OCI-LY7 (cell line): ENCODE data around the gene SERAC1. TPM values are rescaled to one million over a fixed set of nuclear protein-coding genes. Genes with fewer than 3 reads are reported as not detected.

Experiments used
- BruUV-seq: library from RNA; stranded (reverse); fragments of 400-500 nt; replicated peaks from 2 replicates; lab custom pipeline; 2021; lab: Mats Ljungman, UMichigan
- CTCF ChIA-PET: fragments of 300-600 bp; sonication (Branson Sonifier 250); formaldehyde crosslinking; loops from one replicate; lab custom pipeline; 2022; ENCODE audit warnings: antibody characterized with exemption; ENCODE audit not compliant: unreplicated experiment; lab: Charles Lee
- POLR2A ChIA-PET: fragments of 300-600 bp; sonication (Branson Sonifier 250); formaldehyde crosslinking; loops from one replicate; lab custom pipeline; 2022; ENCODE audit warnings: antibody characterized with exemption; lab: Charles Lee
- DNase-seq: peaks from one replicate; pipeline ENCODE4 v3.0.0-alpha.2; 2015; ENCODE audit warnings: low spot score
- H2AFZ ChIP-seq: fragments of 200-600 bp; sonication (generic), shearing (Covaris generic); 2 replicates; pipeline ENCODE4 v1.6.1; 2014; ENCODE audit warnings: mild to moderate bottlenecking, antibody characterized with exemption, low read length, moderate library complexity
- H3K27ac ChIP-seq: fragments of 200-600 bp; sonication (generic); 2 replicates; pipeline ENCODE4 v1.5.1; 2014; ENCODE audit warnings: mixed run types, low read depth, mild to moderate bottlenecking, moderate library complexity, low read length, inconsistent platforms; ENCODE audit not compliant: poor library complexity, severe bottlenecking
- H3K36me3 ChIP-seq: fragments of 200-600 bp; sonication (generic); 2 replicates; pipeline ENCODE4 v1.6.1; 2014; ENCODE audit warnings: mild to moderate bottlenecking, antibody characterized with exemption, low read length, moderate library complexity, mixed read lengths; ENCODE audit not compliant: insufficient read depth
- H3K4me1 ChIP-seq: fragments of 200-600 bp; sonication (generic); 2 replicates; pipeline ENCODE4 v1.5.1; 2014; ENCODE audit warnings: mild to moderate bottlenecking, low read length; ENCODE audit not compliant: insufficient read depth, poor library complexity, severe bottlenecking
- H3K4me2 ChIP-seq: fragments of 200-600 bp; sonication (generic); 2 replicates; pipeline ENCODE4 v1.6.1; 2014; ENCODE audit warnings: mild to moderate bottlenecking, low read length
- H3K4me3 ChIP-seq: fragments of 200-600 bp; sonication (generic); 2 replicates; pipeline ENCODE4 v1.5.1; 2014; ENCODE audit warnings: mild to moderate bottlenecking, low read depth, low read length; ENCODE audit not compliant: poor library complexity, severe bottlenecking
- H3K79me2 ChIP-seq: fragments of 200-600 bp; sonication (generic); 2 replicates; pipeline ENCODE4 v1.6.1; 2016; ENCODE audit warnings: low read depth, mild to moderate bottlenecking, low read length, moderate library complexity, mixed read lengths; ENCODE audit not compliant: insufficient read depth
- H3K9me2 ChIP-seq: fragments of 200-600 bp; sonication (generic); 2 replicates; pipeline ENCODE4 v1.6.1; 2016; ENCODE audit warnings: mild to moderate bottlenecking, low read length, mixed read lengths; ENCODE audit not compliant: insufficient read depth
- H3K9me3 ChIP-seq: fragments of 200-600 bp; sonication (generic); 2 replicates; pipeline ENCODE4 v1.6.1; 2014; ENCODE audit warnings: mild to moderate bottlenecking, mixed run types, low read length, mixed read lengths
- H4K20me1 ChIP-seq: fragments of 200-600 bp; sonication (generic); 2 replicates; pipeline ENCODE4 v1.6.1; 2014; ENCODE audit warnings: mild to moderate bottlenecking, antibody characterized with exemption, low read length, moderate library complexity, mixed read lengths; ENCODE audit not compliant: insufficient read depth
- CTCF ChIP-seq: fragments of 200-600 bp; sonication (generic); conservative IDR thresholded peaks from 2 replicates; pipeline ENCODE4 v1.5.1; 2014; ENCODE audit warnings: mild to moderate bottlenecking, antibody characterized with exemption, low read length, moderate library complexity, mixed read lengths
- EZH2phosphoT487 ChIP-seq: fragments of 200-600 bp; sonication (generic); IDR thresholded peaks from 2 replicates; pipeline ENCODE4 v1.6.1; 2018; ENCODE audit warnings: low read depth, borderline replicate concordance, mild to moderate bottlenecking, mixed run types, antibody characterized with exemption, low read length, moderate library complexity, mixed read lengths
- intact Hi-C: fragments of 100-400 bp; cut with micrococcal nuclease; formaldehyde crosslinking; loops from one replicate; pipeline ENCODE4 v1.10.0; 2022; ENCODE audit not compliant: unreplicated experiment
- total RNA-seq, 2 experiments: library from RNA; depleted of rRNA in 1 of 2; stranded (reverse); fragments of >200 nt in 1 of 2; shearing (Covaris generic) in 1 of 2; gene quantifications; 2 replicates each; pipeline ENCODE4 v1.2.3, GENCODE V29; 2014 to 2022

SERAC1 gene
- total RNA-seq, 2 experiments from 2014 or later: 3.0 to 6.9 TPM

- TF ChIP-seq CTCF (no peak), EZH2phosphoT487 (no peak)
- Histone ChIP-seq H4K20me1 (no peaks in the 10 kb centered on the region), H2AFZ (no peak overlapping the region), H3K4me2 (no peak overlapping the region), H3K9me2 (no peaks in the 10 kb centered on the region), H3K36me3 (no peaks in the 10 kb centered on the region), H3K4me1 (no peaks in the 10 kb centered on the region), H3K27ac (no peak overlapping the region), H3K79me2 (no peaks in the 10 kb centered on the region), H3K9me3 (no peaks in the 10 kb centered on the region), H3K4me3 (no peak overlapping the region)
- DNase-seq: no peak
- ChIA-PET POLR2A (no interaction called here), CTCF (no interaction called here)
- intact Hi-C loops: no loop called here
- no TSS peak for BruUV-seq
Observed at GRCh38 chr6:158095671-158096070, 72.4 kb downstream of the SERAC1 start.

GRCh38 chr6:158095031-158095430 is 73.0 kb downstream of the SERAC1 start:
- no peaks in the 10 kb centered on the region for H4K20me1 ChIP-seq
- H2AFZ ChIP-seq: no peak overlapping the region
- no peaks in the 10 kb centered on the region for H3K36me3 ChIP-seq
- no peak overlapping the region for H3K27ac ChIP-seq
- intact Hi-C loops: no loop called here
- TF ChIP-seq EZH2phosphoT487 (no peak), CTCF (no peak)
- H3K4me1 ChIP-seq: no peaks in the 10 kb centered on the region
- ChIA-PET CTCF (no interaction called here), POLR2A (no interaction called here)
- H3K9me3 ChIP-seq: no peaks in the 10 kb centered on the region
- DNase-seq: no peak
- H3K9me2 ChIP-seq: no peaks in the 10 kb centered on the region
- no TSS peak for BruUV-seq
- H3K4me2 ChIP-seq: no peak overlapping the region
- no peaks in the 10 kb centered on the region for H3K79me2 ChIP-seq
- H3K4me3 ChIP-seq: no peak overlapping the region

- no peak overlapping the region for H3K4me3 ChIP-seq
- H3K36me3 ChIP-seq: no peaks in the 10 kb centered on the region
- no peaks in the 10 kb centered on the region for H4K20me1 ChIP-seq
- H2AFZ ChIP-seq: no peak overlapping the region
- CTCF ChIA-PET: no interaction called here
- no peak overlapping the region for H3K4me2 ChIP-seq
- no peak for DNase-seq
- H3K9me2 ChIP-seq: no peaks in the 10 kb centered on the region
- TF ChIP-seq EZH2phosphoT487 (no peak), CTCF (no peak)
- H3K79me2 ChIP-seq: no peaks in the 10 kb centered on the region
- no peaks in the 10 kb centered on the region for H3K4me1 ChIP-seq
- POLR2A ChIA-PET: no interaction called here
- BruUV-seq: no TSS peak
- H3K9me3 ChIP-seq: no peaks in the 10 kb centered on the region
- H3K27ac ChIP-seq: no peak overlapping the region
- intact Hi-C loops: no loop called here
Observed at GRCh38 chr6:158092806-158093205, 75.3 kb downstream of the SERAC1 start.
